HG02885 (cell line): Measurements from ENCODE around the gene ATG7.
A peak's percentile ranks its signal among the peaks of the same experiment; 100 is the strongest.
"Not testable (repeated sequence)": the region's sequence is repeated elsewhere in the genome, so short reads cannot be mapped to it uniquely, and the experiment has no call there.

Experiments used
- ATAC-seq: cut with Tn5 transposase; IDR thresholded peaks from one replicate; pipeline ENCODE4 v1.9.1; 2021; ENCODE audit warnings: mild to moderate bottlenecking; ENCODE audit not compliant: unreplicated experiment, poor library complexity

Gene ATG7

GRCh38 chr3:11346416-11346815, 74.2 kb downstream of the ATG7 start:
- no peak for ATAC-seq

- ATAC-seq, result not testable (repeated sequence)
Observed at GRCh38 chr3:11348877-11349276, 76.7 kb downstream of the ATG7 start.

GRCh38 chr3:11349446-11349845, 77.2 kb downstream of the ATG7 start:
- ATAC-seq, result no peak

DNA sequence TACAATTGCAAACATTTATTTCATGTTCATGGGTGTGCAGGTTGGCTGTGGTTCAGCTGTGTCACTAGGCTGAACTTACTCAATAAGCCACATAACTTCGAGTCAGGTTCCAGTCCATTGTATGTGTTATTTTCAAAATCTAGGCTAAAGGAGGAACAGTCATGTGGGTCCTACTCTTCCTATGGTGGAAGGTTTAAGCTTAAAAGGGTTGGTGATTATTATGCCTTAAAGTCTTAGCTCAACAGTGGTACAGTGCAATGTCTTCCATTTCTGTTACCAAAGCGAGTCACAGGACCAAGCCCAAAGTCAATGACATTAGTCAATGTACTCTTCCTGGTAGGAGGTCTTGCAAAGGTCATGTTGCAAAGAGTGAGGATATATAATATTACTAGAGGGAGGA, 78.2 kb downstream of the ATG7 start:
- ATAC-seq, result no peak

GRCh38 chr3:11351451-11351850, 79.3 kb downstream of the ATG7 start:
- ATAC-seq, result no peak

- no peak for ATAC-seq
Observed at GRCh38 chr3:11356269-11356668, 84.1 kb downstream of the ATG7 start.

DNA sequence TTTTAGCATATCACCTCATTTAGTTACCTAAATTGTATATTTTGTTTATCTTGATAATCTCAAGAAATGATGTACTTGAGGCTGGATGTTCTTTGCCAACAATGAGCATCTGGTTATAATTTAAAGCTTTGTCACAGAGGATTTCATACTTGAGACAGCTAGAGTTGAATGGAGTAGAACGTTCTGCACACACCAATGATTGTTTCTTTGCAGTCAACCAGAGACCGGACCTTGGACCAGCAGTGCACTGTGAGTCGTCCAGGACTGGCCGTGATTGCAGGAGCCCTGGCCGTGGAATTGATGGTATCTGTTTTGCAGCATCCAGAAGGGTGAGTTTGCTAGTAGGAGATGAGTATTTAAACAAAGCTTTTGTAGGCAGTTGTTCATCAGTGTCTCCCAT, 90.4 kb downstream of the ATG7 start:
- no peak for ATAC-seq

- no peak for ATAC-seq
Observed at GRCh38 chr3:11363715-11364114, 91.5 kb downstream of the ATG7 start.

GRCh38 chr3:11364181-11364580, 92.0 kb downstream of the ATG7 start:
- no peak for ATAC-seq

GRCh38 chr3:11367143-11367693, 95.0 kb downstream of the ATG7 start:
- no peak for ATAC-seq

- no peak for ATAC-seq
Observed at GRCh38 chr3:11370191-11370590, 98.0 kb downstream of the ATG7 start.

GRCh38 chr3:11370966-11371365, 98.8 kb downstream of the ATG7 start:
- no peak for ATAC-seq

GRCh38 chr3:11371747-11372146, 99.5 kb downstream of the ATG7 start:
- no peak for ATAC-seq

DNA sequence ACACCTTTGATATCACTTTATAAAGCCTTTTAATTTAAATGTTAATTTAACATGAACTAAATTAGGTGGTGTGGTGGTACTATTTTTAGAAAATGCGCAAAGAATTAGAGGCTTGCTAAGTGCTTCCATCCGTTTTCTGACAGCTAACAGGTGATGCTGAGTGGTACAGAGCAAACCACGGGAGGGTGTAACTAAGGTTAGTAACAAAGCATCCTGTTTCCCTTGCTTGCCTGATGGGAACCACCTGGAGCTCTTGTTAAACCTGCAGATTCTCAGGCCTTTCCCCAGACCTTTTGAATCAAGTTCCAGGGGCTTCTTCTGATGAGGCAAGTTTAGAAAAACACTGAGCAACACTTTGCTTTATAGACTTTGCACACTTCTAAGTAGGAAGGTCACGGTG, 101.0 kb downstream of the ATG7 start:
- ATAC-seq, result peak; percentile 5

DNA sequence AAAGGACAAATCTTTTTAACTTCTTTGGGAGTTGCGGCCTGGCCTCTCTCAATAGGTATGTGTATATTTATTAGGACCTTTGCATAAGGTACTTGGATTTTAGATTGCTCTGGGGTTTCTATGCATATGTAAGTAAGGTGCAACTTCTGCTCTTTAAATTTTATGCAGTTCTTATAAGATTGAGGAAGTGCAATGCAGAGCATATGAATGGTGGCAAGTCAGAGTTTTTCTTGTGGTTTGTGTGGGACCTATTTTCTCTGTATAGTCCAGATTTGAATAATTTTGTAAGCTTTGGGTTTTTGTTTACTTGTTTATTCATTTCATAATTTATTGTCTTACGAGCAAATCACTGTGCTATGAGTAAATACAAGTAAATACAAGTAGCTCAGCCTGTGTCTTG, 101.5 kb downstream of the ATG7 start:
- ATAC-seq, result peak; percentile 38

- ATAC-seq, result no peak
Observed at GRCh38 chr3:11375333-11376088, 103.3 kb downstream of the ATG7 start.

DNA sequence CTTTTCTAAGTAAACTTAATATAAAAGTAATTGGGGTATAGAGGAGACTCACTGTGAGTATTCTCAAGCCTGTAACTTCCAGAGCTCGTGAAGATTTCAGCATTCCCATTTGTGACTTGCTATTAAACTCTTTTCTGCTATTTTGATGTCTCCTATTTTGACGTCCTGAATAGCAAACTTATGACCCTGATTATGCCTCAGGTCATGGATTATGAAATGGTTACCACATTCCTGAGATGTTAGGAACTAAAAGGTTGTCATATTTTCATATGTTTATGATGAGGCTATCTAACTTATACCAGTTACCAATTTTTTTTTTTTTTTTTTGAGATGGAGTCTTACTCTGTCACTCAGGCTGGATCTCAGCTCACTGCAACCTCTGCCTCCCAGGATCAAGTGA, 105.5 kb downstream of the ATG7 start:
- no peak for ATAC-seq

DNA sequence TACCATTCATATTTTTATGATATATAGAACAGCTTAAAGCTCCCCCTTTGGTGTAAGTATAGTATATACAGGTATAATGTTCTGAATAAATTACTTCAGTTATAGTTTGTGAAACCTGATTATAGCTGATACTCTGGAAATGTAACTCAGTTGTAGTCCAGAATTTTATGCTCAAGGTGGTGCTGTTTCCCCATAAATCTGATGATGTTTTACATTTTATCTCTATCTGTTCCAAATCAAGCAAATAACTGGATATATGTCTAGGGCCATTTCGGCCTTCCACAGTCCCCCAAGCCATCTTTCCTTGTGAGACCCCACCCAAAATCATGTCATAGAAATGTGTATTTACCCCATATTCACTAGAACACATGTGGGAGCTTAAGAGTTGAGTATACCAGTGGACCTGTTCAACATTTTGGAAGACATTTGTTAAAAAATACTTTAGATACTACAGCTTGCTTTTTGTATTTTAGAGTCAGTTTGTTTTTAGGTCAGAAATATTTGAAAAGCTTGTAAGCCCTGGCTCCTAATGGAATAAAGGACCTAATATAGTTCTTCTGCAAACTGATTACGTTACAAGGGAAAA, 107.1 kb downstream of the ATG7 start:
- no peak for ATAC-seq

GRCh38 chr3:11379824-11380701, 107.9 kb downstream of the ATG7 start:
- ATAC-seq, result no peak

DNA sequence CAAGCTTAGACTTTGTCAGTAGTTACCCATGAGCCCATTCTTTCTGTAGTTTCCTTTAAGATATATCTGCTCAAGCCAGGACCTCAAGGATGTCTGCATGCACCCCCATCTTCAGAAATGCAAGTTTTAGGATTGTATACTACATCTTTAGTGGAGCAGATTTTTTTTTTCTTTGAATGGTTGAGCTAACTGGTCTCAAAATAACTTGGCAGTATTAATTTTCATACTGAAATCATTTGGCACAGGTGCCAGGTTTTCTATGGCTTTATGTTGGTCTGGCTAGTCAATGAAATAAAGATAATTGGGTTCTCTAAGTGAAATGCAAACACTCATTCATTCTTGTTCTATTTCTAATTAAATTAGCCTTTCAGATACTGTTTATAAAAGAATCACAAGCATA, 108.9 kb downstream of the ATG7 start:
- no peak for ATAC-seq

GRCh38 chr3:11381563-11381962, 109.4 kb downstream of the ATG7 start:
- no peak for ATAC-seq
